Right atrium auricular region (tissue), 2 donors: ENCODE measurements around the gene STK39. TPM values are rescaled to one million over a fixed set of nuclear protein-coding genes. Genes with fewer than 3 reads are reported as not detected.

Source experiments
- DNase-seq: peaks from one replicate; pipeline ENCODE4 v3.0.0-alpha.2; 2019; ENCODE audit warnings: low spot score
- H3K27ac ChIP-seq, 2 donors: fragments of 200-600 bp; sonication (generic); 1 replicate in 1 of 2; 2 replicates in 1 of 2; pipeline ENCODE4 v1.5.1; 2016 to 2019
- H3K27me3 ChIP-seq, 2 donors: fragments of 200-600 bp; sonication (generic); one replicate each; pipeline versions ENCODE4 v1.5.1 to v1.6.0; 2017 to 2019
- H3K36me3 ChIP-seq: fragments of 200-600 bp; sonication (generic); one replicate; pipeline ENCODE4 v1.5.1; 2016
- H3K4me1 ChIP-seq, 2 donors: fragments of 200-600 bp; sonication (generic); one replicate each; pipeline versions ENCODE4 v1.5.1 to v1.6.0; 2017 to 2019
- H3K4me3 ChIP-seq, 2 donors: fragments of 200-600 bp; sonication (generic); 1 replicate in 1 of 2; 2 replicates in 1 of 2; pipeline ENCODE4 v1.5.1; 2017 to 2019; ENCODE audit warnings: mild to moderate bottlenecking in 1 of 2, moderate library complexity in 1 of 2
- H3K9me3 ChIP-seq, 2 donors: fragments of 200-600 bp; sonication (generic); one replicate each; pipeline ENCODE4 v1.5.1; 2019
- total RNA-seq, 2 donors: library from RNA; depleted of rRNA; stranded (reverse); fragments of >200 nt; gene quantifications; one replicate each; pipeline ENCODE4 v1.1.0, GENCODE V29; 2016
- TF ChIP-seq, protein P1 (sequence below), 2 donors: fragments of 200-600 bp; sonication (generic); IDR thresholded peaks; one replicate each; pipeline ENCODE4 v1.5.1; 2019; ENCODE audit warnings: antibody characterized with exemption in 2 of 2

Gene STK39
- total RNA-seq, 2 donors from 2014 or later = 6.0 to 13.6 TPM

DNA sequence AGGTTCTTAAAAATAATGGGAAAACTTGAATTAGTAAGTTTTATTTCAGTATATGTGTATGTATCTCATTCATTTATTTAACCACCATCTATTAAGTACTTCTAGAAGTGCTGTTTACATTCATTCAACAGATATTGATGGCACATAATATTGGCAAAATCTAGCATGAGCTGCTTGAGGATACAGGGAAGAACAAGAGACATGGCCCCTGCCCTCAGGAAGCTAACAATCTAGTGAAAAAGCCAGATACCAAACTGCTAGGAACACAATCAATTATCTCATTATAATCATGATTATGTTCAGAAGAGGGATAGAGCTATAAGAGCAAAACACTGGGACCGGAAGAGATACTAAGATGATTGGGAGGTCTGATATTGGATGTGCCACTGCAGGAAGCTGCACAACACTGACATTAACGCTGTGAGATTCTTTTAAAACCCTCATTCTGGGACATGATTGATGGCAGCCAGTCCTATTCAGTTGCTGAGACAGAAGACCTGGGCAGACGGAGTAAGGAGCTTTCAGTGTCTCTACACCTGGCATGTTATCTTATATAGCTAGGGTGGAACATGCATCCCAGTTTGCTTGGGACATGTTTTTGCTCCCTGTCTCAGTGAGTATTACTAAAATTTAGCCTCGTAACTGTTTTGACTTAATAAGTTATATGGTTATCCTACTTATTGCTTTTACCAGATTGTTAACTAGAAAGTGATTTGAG, 314.1 kb downstream of the STK39 start:
- H3K9me3 ChIP-seq = no peaks in the 10 kb centered on the region
- no peak overlapping the region for H3K4me3 ChIP-seq
- DNase-seq = no peak
- no peaks in the 10 kb centered on the region for H3K27me3 ChIP-seq
- TF ChIP-seq, protein P1, sequence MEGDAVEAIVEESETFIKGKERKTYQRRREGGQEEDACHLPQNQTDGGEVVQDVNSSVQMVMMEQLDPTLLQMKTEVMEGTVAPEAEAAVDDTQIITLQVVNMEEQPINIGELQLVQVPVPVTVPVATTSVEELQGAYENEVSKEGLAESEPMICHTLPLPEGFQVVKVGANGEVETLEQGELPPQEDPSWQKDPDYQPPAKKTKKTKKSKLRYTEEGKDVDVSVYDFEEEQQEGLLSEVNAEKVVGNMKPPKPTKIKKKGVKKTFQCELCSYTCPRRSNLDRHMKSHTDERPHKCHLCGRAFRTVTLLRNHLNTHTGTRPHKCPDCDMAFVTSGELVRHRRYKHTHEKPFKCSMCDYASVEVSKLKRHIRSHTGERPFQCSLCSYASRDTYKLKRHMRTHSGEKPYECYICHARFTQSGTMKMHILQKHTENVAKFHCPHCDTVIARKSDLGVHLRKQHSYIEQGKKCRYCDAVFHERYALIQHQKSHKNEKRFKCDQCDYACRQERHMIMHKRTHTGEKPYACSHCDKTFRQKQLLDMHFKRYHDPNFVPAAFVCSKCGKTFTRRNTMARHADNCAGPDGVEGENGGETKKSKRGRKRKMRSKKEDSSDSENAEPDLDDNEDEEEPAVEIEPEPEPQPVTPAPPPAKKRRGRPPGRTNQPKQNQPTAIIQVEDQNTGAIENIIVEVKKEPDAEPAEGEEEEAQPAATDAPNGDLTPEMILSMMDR (IDR thresholded peaks at IDR 0.05) = no peak
- no peak overlapping the region for H3K27ac ChIP-seq
- H3K36me3 ChIP-seq = no peaks in the 10 kb centered on the region
- H3K4me1 ChIP-seq = no peaks in the 10 kb centered on the region

DNA sequence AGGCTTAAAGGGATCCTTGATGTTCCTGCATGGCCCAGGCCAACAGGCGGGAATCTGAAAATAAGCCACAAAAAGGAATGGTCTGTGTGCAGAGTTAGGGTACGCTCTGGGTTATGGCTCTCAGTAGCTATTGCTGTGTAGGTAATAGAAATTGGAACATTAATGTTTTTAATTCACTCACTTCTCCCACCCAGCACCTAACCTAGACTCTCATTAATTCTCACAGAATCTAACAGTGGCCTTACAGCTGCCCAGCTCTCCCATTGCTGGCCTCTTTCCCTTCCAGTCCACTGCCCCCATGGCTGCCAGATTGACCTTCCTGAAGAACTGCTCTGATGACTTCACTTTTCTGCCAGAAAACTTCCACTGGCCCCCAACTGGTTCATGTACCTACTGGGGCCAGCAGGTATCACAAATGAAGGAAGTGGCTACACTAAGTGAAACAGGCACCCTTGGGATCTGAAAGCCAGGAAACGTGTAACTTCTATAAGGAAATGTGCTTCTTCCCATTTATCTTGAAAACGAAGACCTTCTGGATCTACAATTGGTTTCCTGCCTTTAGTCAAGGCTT, 315.2 kb downstream of the STK39 start:
- DNase-seq = no peak
- Histone ChIP-seq H3K9me3 (no peaks in the 10 kb centered on the region), H3K27ac (no peak overlapping the region), H3K4me3 (no peak overlapping the region), H3K27me3 (no peaks in the 10 kb centered on the region), H3K36me3 (no peaks in the 10 kb centered on the region), H3K4me1 (no peaks in the 10 kb centered on the region)
- TF ChIP-seq, protein P1 (IDR thresholded peaks at IDR 0.05) = no peak

DNA sequence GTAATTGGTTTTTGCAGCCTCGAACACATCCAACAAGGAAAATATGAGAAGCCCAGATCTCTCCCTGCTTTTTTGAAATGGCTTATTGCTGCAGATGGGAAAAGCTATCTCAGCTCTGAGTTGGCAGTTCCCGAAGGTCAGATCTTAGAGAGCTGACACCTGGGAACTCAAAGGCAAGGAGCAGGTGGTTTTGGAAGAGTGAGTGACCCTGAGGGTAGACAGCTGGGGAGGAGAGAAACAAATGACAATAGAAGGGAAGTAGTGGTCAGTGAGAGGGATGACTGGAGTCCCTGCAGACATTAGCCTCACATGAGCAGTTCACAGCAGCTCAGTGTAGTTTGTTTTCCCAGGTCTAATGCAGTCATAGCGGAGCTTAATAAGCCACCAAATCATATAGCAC, 317.9 kb downstream of the STK39 start:
- H3K27me3 ChIP-seq = no peaks in the 10 kb centered on the region
- no peak overlapping the region for H3K27ac ChIP-seq
- H3K9me3 ChIP-seq = no peaks in the 10 kb centered on the region
- H3K4me3 ChIP-seq = no peak overlapping the region
- H3K4me1 ChIP-seq = no peaks in the 10 kb centered on the region
- DNase-seq = no peak
- H3K36me3 ChIP-seq = no peaks in the 10 kb centered on the region
- TF ChIP-seq, protein P1 (IDR thresholded peaks at IDR 0.05) = no peak

DNA sequence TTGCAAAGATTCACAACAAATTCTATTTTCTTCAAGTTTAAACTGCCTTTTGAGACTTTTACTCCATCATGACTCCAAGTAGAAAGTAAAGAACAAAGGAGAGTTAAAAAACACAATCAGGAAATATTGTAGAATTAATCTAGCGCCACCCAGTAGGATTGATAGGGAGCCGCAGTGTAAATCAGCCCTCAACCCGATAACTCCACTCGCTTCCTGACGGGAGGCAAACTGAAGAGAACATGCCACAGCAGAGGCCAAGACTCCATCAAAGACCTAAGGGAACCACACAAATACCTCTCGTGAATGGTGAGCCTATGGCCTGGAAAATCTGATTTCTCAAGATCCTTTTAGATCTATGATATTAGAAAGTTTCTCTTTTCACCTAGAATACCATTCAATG, 319.0 kb downstream of the STK39 start:
- H3K27me3 ChIP-seq = no peaks in the 10 kb centered on the region
- DNase-seq = no peak
- no peak overlapping the region for H3K27ac ChIP-seq

DNA sequence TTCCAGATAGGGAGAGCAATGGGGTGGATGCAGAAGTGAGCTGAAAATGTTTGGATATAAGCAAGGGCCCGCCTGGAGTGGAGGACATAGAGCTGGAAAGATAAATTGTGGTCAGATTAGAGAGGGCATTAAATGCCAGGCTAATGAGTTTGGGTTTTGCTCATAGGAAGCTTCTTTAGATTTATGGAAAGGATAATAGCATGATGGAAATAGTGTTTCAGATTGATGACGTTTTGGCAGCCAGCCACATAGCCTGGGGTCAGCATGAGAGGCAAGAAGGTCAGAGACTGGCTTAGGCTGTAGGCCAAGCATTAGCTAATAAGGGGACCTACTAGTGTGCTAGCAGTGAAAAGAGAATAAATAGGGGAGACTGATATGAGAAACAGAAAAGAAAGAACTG, 321.6 kb downstream of the STK39 start:
- no peaks in the 10 kb centered on the region for H3K9me3 ChIP-seq
- H3K36me3 ChIP-seq = no peaks in the 10 kb centered on the region
- no peak for DNase-seq
- H3K27ac ChIP-seq = no peak overlapping the region
- no peaks in the 10 kb centered on the region for H3K27me3 ChIP-seq
- no peaks in the 10 kb centered on the region for H3K4me1 ChIP-seq
- TF ChIP-seq, protein P1 (IDR thresholded peaks at IDR 0.05) = no peak
- H3K4me3 ChIP-seq = no peak overlapping the region

More for the DNA sequence above, 319.0 kb downstream of the STK39 start:
- TF ChIP-seq, protein P1 (IDR thresholded peaks at IDR 0.05) = no peak
- Histone ChIP-seq H3K4me3 (no peak overlapping the region), H3K9me3 (no peaks in the 10 kb centered on the region), H3K36me3 (no peaks in the 10 kb centered on the region), H3K4me1 (no peaks in the 10 kb centered on the region)
